Measurements from ENCODE around the gene GNPDA1. TPM values are rescaled to one million over a fixed set of nuclear protein-coding genes. Genes with fewer than 3 reads are reported as not detected.
"Not testable (repeated sequence)": the region's sequence is repeated elsewhere in the genome, so short reads cannot be mapped to it uniquely, and the experiment has no call there.

Gene GNPDA1
- total RNA-seq, 1 experiment from 2014 or later, result 54.1 TPM

- H3K4me3 ChIP-seq, result no peak overlapping the region
- ChIA-PET POLR2A (ENCODE audit: unreplicated experiment) (no interaction called here), CTCF (no interaction called here)
- no peaks in the 10 kb centered on the region for H3K79me2 ChIP-seq (ENCODE audit: low read depth)
- no TSS peak for BruUV-seq (replicated peaks)
- H3K9me3 ChIP-seq (ENCODE audit: insufficient read depth, low read depth), result no peaks in the 10 kb centered on the region
- intact Hi-C loops (cut with micrococcal nuclease; ENCODE audit: unreplicated experiment), result no loop called here
- no peaks in the 10 kb centered on the region for H3K27me3 ChIP-seq (ENCODE audit: insufficient read depth, low read depth)
- no peak overlapping the region for H3K4me2 ChIP-seq
- peaks cover 4% of the 10 kb centered on the region; the same call in 1 of the 2 replicates for H3K4me1 ChIP-seq (replicated peaks; ENCODE audit: insufficient read depth)
- H3K9me2 ChIP-seq (ENCODE audit: insufficient read depth), result no peaks in the 10 kb centered on the region
- no peaks in the 10 kb centered on the region for H3F3A ChIP-seq (ENCODE audit: insufficient read depth, low read depth)
- H2AFZ ChIP-seq, result no peak overlapping the region
- H3K36me3 ChIP-seq (ENCODE audit: low read depth), result no peaks in the 10 kb centered on the region
- TF ChIP-seq CTCF (conservative IDR thresholded peaks at IDR 0.05) (no peak), EZH2 (IDR thresholded peaks at IDR 0.05; ENCODE audit: low read depth) (no peak)
- no peak overlapping the region for H3K27ac ChIP-seq
- H4K20me1 ChIP-seq (ENCODE audit: insufficient read depth), result no peaks in the 10 kb centered on the region
- no peak for DNase-seq
These were observed 25.9 kb upstream of the GNPDA1 start for GRCh38 chr5:142038735-142039134.

- POLR2A ChIA-PET (ENCODE audit: unreplicated experiment); H3K36me3 ChIP-seq (ENCODE audit: low read depth): not testable (repeated sequence)
These were observed 24.8 kb upstream of the GNPDA1 start for GRCh38 chr5:142037599-142037998.

GRCh38 chr5:142036918-142037317, 24.1 kb upstream of the GNPDA1 start:
- intact Hi-C loops (cut with micrococcal nuclease; ENCODE audit: unreplicated experiment), result no loop called here
- no peaks in the 10 kb centered on the region for H4K20me1 ChIP-seq (ENCODE audit: insufficient read depth)
- H3K27me3 ChIP-seq (ENCODE audit: insufficient read depth, low read depth), result no peaks in the 10 kb centered on the region
- no peaks in the 10 kb centered on the region for H3K36me3 ChIP-seq (ENCODE audit: low read depth)
- ChIA-PET CTCF (no interaction called here), POLR2A (ENCODE audit: unreplicated experiment) (no interaction called here)
- TF ChIP-seq CTCF (conservative IDR thresholded peaks at IDR 0.05) (no peak), EZH2 (IDR thresholded peaks at IDR 0.05; ENCODE audit: low read depth) (no peak)
- no peak overlapping the region for H2AFZ ChIP-seq
- no peaks in the 10 kb centered on the region for H3F3A ChIP-seq (ENCODE audit: insufficient read depth, low read depth)
- H3K27ac ChIP-seq, result no peak overlapping the region
- no peaks in the 10 kb centered on the region for H3K9me2 ChIP-seq (ENCODE audit: insufficient read depth)
- no peak overlapping the region for H3K4me2 ChIP-seq
- H3K4me1 ChIP-seq (replicated peaks; ENCODE audit: insufficient read depth), result peaks cover 4% of the 10 kb centered on the region; the same call in 1 of the 2 replicates
- no peak for DNase-seq
- no peak overlapping the region for H3K4me3 ChIP-seq
- no peaks in the 10 kb centered on the region for H3K79me2 ChIP-seq (ENCODE audit: low read depth)
- BruUV-seq (replicated peaks), result no TSS peak
- H3K9me3 ChIP-seq (ENCODE audit: insufficient read depth, low read depth), result no peaks in the 10 kb centered on the region

More at GRCh38 chr5:142037599-142037998, 24.8 kb upstream of the GNPDA1 start:
- H3F3A ChIP-seq (ENCODE audit: insufficient read depth, low read depth); H3K4me3 ChIP-seq; H3K27me3 ChIP-seq (ENCODE audit: insufficient read depth, low read depth); H3K9me2 ChIP-seq (ENCODE audit: insufficient read depth); H3K4me1 ChIP-seq (replicated peaks; ENCODE audit: insufficient read depth); H4K20me1 ChIP-seq (ENCODE audit: insufficient read depth); H2AFZ ChIP-seq; H3K79me2 ChIP-seq (ENCODE audit: low read depth); DNase-seq; H3K9me3 ChIP-seq (ENCODE audit: insufficient read depth, low read depth); intact Hi-C loops (cut with micrococcal nuclease; ENCODE audit: unreplicated experiment); BruUV-seq (replicated peaks); H3K4me2 ChIP-seq; H3K27ac ChIP-seq: not testable (repeated sequence)
- CTCF ChIA-PET, result interaction anchor here (0.7 kb wide), 1 partner anchor 14 kb away, joined by 4 read pairs; no protein-coding TSS in a partner anchor

- intact Hi-C loops (cut with micrococcal nuclease; ENCODE audit: unreplicated experiment), result no loop called here
- CTCF ChIA-PET, result no interaction called here
- no peaks in the 10 kb centered on the region for H3K9me3 ChIP-seq (ENCODE audit: insufficient read depth, low read depth)
These were observed 22.2 kb upstream of the GNPDA1 start for GRCh38 chr5:142034994-142035393.

More at GRCh38 chr5:142034994-142035393, 22.2 kb upstream of the GNPDA1 start:
- no peaks in the 10 kb centered on the region for H3K9me2 ChIP-seq (ENCODE audit: insufficient read depth)
- no peaks in the 10 kb centered on the region for H3K4me1 ChIP-seq (replicated peaks; ENCODE audit: insufficient read depth)
- no peak overlapping the region for H3K27ac ChIP-seq
- no TSS peak for BruUV-seq (replicated peaks)
- POLR2A ChIA-PET (ENCODE audit: unreplicated experiment), result interaction anchor here (0.6 kb wide), 1 partner anchor 44 kb away, joined by 5 read pairs; no protein-coding TSS in a partner anchor
- no peak overlapping the region for H3K4me2 ChIP-seq
- no peak overlapping the region for H3K4me3 ChIP-seq
- no peaks in the 10 kb centered on the region for H3K27me3 ChIP-seq (ENCODE audit: insufficient read depth, low read depth)
- no peaks in the 10 kb centered on the region for H4K20me1 ChIP-seq (ENCODE audit: insufficient read depth)
- H3K36me3 ChIP-seq (ENCODE audit: low read depth), result no peaks in the 10 kb centered on the region
- H3K79me2 ChIP-seq (ENCODE audit: low read depth), result no peaks in the 10 kb centered on the region
- no peaks in the 10 kb centered on the region for H3F3A ChIP-seq (ENCODE audit: insufficient read depth, low read depth)
- DNase-seq, result no peak
- H2AFZ ChIP-seq, result no peak overlapping the region
- no peak for TF ChIP-seq CTCF (conservative IDR thresholded peaks at IDR 0.05)
